Transverse colon (tissue), 4 donors: ENCODE measurements around the gene MDFIC. TPM values are rescaled to one million over a fixed set of nuclear protein-coding genes. Genes with fewer than 3 reads are reported as not detected.

Source experiments
- DNase-seq: peaks from one replicate; pipeline ENCODE4 v3.0.0-alpha.2; 2019
- H3K27ac ChIP-seq, 4 donors: fragments of 200-600 bp; sonication (generic); 2 replicates each; pipeline ENCODE4 v1.5.1; 2016 to 2018; ENCODE audit warnings: inconsistent platforms in 4 of 4
- H3K27me3 ChIP-seq: fragments of 200-600 bp; sonication (generic); 2 replicates; pipeline ENCODE4 v1.5.1; 2017; ENCODE audit warnings: inconsistent platforms
- H3K36me3 ChIP-seq, 4 donors: fragments of 200-600 bp; sonication (generic); 2 replicates each; pipeline ENCODE4 v1.5.1; 2017 to 2019; ENCODE audit warnings: inconsistent platforms in 4 of 4
- H3K4me1 ChIP-seq, 4 donors: fragments of 200-600 bp; sonication (generic); 2 replicates each; pipeline ENCODE4 v1.5.1; 2017 to 2020; ENCODE audit warnings: inconsistent platforms in 4 of 4
- H3K4me3 ChIP-seq, 4 donors: fragments of 200-600 bp; sonication (generic); 1 replicate in 1 of 4; 2 replicates in 3 of 4; pipeline versions ENCODE4 v1.5.1 to v1.6.1; 2017 to 2019; ENCODE audit warnings: inconsistent platforms in 4 of 4
- H3K9me3 ChIP-seq, 2 donors: fragments of 200-600 bp; sonication (generic); 2 replicates each; pipeline ENCODE4 v1.5.1; 2017 to 2019; ENCODE audit warnings: inconsistent platforms in 2 of 2
- CTCF ChIP-seq, 5 experiments: fragments of 200-600 bp in 3 of 5; fragments of 450-650 bp in 2 of 5; sonication (generic) in 3 of 5; IDR thresholded peaks; 1 replicate in 2 of 5; 2 replicates in 3 of 5; pipeline ENCODE4 v1.5.1; 2016 to 2017; ENCODE audit warnings: antibody characterized with exemption in 5 of 5, inconsistent platforms in 3 of 5, mild to moderate bottlenecking in 2 of 5, moderate library complexity in 1 of 5
- EP300 ChIP-seq: sonication (generic); formaldehyde crosslinking; IDR thresholded peaks from one replicate; pipeline ENCODE4 v1.6.1; 2017; ENCODE audit warnings: antibody characterized with exemption, low read depth
- POLR2A ChIP-seq: fragments of 450-650 bp; IDR thresholded peaks from one replicate; pipeline ENCODE4 v1.6.1; 2016; ENCODE audit warnings: antibody characterized with exemption, mild to moderate bottlenecking, moderate library complexity
- POLR2AphosphoS5 ChIP-seq, 3 donors: sonication (generic); formaldehyde crosslinking; IDR thresholded peaks; one replicate each; pipeline ENCODE4 v1.6.1; 2016; ENCODE audit warnings: antibody characterized with exemption in 3 of 3
- WGBS, 2 donors: methylation state at CpG; one replicate each; pipeline ENCODE4 v1.1.5; 2018; ENCODE audit warnings: low coverage in 1 of 2; 5-methylcytosine and 5-hydroxymethylcytosine counted together
- in situ Hi-C, 4 donors: fragments of 200-750 bp; cut with MboI; loops; one replicate each; pipeline versions ENCODE4 v1.15.0 to v1.15.1; 2017; ENCODE audit warnings: low sequenced_read_pairs in 3 of 4, low pct_ligation_motif_present in 1 of 4, low pct_unique_long_range_greater_than_20kb in 1 of 4
- intact Hi-C: fragments of 100-400 bp; cut with DNase I; formaldehyde crosslinking; loops from one replicate; pipeline ENCODE4 v1.15.1; 2023; ENCODE audit warnings: low total_unique reads
- total RNA-seq, 4 donors: library from RNA; depleted of rRNA; stranded (reverse); fragments of >200 nt; gene quantifications; one replicate each; pipeline ENCODE4 v1.1.0, GENCODE V29; 2016

MDFIC gene
- total RNA-seq, 4 donors from 2014 or later, result 4.5 to 14.8 (median 9.6) TPM

- WGBS, 2 donors, result 40 to 42% methylated on average over 3 of the region's 3 CpGs
- TF ChIP-seq CTCF (IDR thresholded peaks at IDR 0.05) (no peak), POLR2A (no peak), EP300 (no peak)
- in situ Hi-C loops, result no loop called here
- no peak overlapping the region for H3K4me3 ChIP-seq
- no peaks in the 10 kb centered on the region for H3K27me3 ChIP-seq
- DNase-seq, result no peak
- H3K27ac ChIP-seq, result no peak overlapping the region
- no peaks in the 10 kb centered on the region for H3K4me1 ChIP-seq
- no peaks in the 10 kb centered on the region for H3K9me3 ChIP-seq
- no peaks in the 10 kb centered on the region for H3K36me3 ChIP-seq
- intact Hi-C loops, result no loop called here
Observed at GRCh38 chr7:115054478-115055065, 132.7 kb downstream of the MDFIC start.

GRCh38 chr7:115056019-115056418 lies 134.1 kb downstream of the MDFIC start:
- H3K4me3 ChIP-seq, result no peak overlapping the region
- no peaks in the 10 kb centered on the region for H3K27me3 ChIP-seq
- DNase-seq, result no peak
- intact Hi-C loops (no loop called here), in situ Hi-C loops (no loop called here)
- no peaks in the 10 kb centered on the region for H3K36me3 ChIP-seq
- TF ChIP-seq POLR2A (no peak), CTCF (IDR thresholded peaks at IDR 0.05) (no peak), POLR2AphosphoS5 (IDR thresholded peaks at IDR 0.05) (no peak), EP300 (no peak)
- H3K9me3 ChIP-seq, result no peaks in the 10 kb centered on the region
- 47 to 59% methylated on average over 2 of the region's 2 CpGs for WGBS, 2 donors
- no peaks in the 10 kb centered on the region for H3K4me1 ChIP-seq
- no peak overlapping the region for H3K27ac ChIP-seq

DNA sequence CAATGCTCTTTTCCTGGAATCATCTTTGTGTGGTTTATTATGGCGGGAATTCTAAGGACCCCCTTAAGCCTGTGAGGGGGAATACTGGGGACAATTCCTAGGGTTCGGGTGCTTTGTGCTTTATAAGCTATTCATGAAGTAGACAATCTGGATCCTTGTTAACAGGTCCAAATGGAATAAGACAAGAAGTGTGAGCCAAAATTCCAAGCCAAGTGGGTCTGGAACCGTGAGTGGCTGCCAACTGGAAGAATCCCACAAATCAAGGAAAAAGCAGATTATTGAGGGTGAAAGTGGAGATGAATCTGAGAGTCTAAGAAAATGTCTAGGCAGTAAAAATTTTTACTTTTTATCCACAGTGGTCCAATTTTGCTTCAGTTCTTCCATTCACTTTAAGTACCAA lies 136.8 kb downstream of the MDFIC start:
- DNase-seq, result no peak
- Histone ChIP-seq H3K9me3 (no peaks in the 10 kb centered on the region), H3K4me3 (no peak overlapping the region), H3K27ac (no peak overlapping the region), H3K4me1 (no peaks in the 10 kb centered on the region), H3K36me3 (no peaks in the 10 kb centered on the region), H3K27me3 (no peaks in the 10 kb centered on the region)
- intact Hi-C loops (no loop called here), in situ Hi-C loops (no loop called here)
- TF ChIP-seq CTCF (IDR thresholded peaks at IDR 0.05) (no peak), POLR2AphosphoS5 (IDR thresholded peaks at IDR 0.05) (no peak), POLR2A (no peak), EP300 (no peak)
- 82% methylated on average over 3 of the region's 3 CpGs for WGBS, 2 donors

DNA sequence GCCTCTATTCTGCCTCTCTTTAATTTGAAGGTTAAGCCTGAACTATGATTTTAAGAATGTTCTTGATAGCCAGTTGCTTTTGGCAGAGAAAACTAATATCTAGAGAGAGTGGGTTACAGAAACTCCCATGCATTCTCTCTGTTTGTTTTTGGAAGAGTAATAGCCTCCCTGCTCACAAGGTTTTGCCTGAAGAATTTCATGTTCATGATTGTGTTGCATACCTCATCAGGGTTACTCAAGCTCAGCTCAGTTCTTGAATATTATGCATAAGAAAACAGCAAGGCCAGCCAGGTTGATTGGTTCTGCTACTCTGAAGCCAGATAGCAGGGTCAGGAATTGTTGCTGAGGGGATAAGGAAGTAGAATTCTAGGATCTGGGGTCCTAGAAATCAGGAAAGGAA lies 137.4 kb downstream of the MDFIC start:
- H3K27ac ChIP-seq, result no peak overlapping the region
- H3K9me3 ChIP-seq, result no peaks in the 10 kb centered on the region
- no peaks in the 10 kb centered on the region for H3K4me1 ChIP-seq
- intact Hi-C loops (no loop called here), in situ Hi-C loops (no loop called here)
- H3K36me3 ChIP-seq, result no peaks in the 10 kb centered on the region
- H3K27me3 ChIP-seq, result no peaks in the 10 kb centered on the region
- no peak for DNase-seq
- H3K4me3 ChIP-seq, result no peak overlapping the region
- no peak for TF ChIP-seq CTCF (IDR thresholded peaks at IDR 0.05)
- no peak for TF ChIP-seq EP300
- TF ChIP-seq POLR2A, result no peak
- no peak for TF ChIP-seq POLR2AphosphoS5 (IDR thresholded peaks at IDR 0.05)
